GM10248 (cell line): ENCODE data around the gene ST7.

Experiments
- CTCF ChIA-PET: fragments of 300-600 bp; sonication (Branson Sonifier 250); formaldehyde crosslinking; extraction: SDS; loops from one replicate; lab custom pipeline; 2021; ENCODE audit warnings: antibody characterized with exemption; lab: Yijun Ruan, JAX
- POLR2A ChIA-PET: fragments of 350-650 bp; sonication (Branson Sonifier 250); formaldehyde crosslinking; extraction: SDS; loops from one replicate; lab custom pipeline; 2020; ENCODE audit warnings: antibody characterized with exemption; lab: Yijun Ruan, JAX
- DNase-seq: peaks from one replicate; pipeline ENCODE4 v3.0.0; 2012; ENCODE audit errors: extremely low spot score
- CTCF ChIP-seq: IDR thresholded peaks from 2 replicates; pipeline ENCODE4 v1.5.1; 2012; ENCODE audit warnings: mild to moderate bottlenecking, low read depth; ENCODE audit errors: extremely low read depth, missing control alignments, control extremely low read depth

ST7 gene

GRCh38 chr7:116920359-116920758, 32.9 kb upstream of the ST7 start:
- no peak for TF ChIP-seq CTCF
- ChIA-PET POLR2A (no interaction called here), CTCF (interaction anchor here (1.1 to 9.1 kb wide), 6 partner anchors 10 to 207 kb away, joined by 3 to 65 read pairs (median 3); no protein-coding TSS in a partner anchor)
- DNase-seq = no peak

- no peak for TF ChIP-seq CTCF
- POLR2A ChIA-PET = no interaction called here
- no peak for DNase-seq
- CTCF ChIA-PET = interaction anchor here (1.6 kb wide), 1 partner anchor 10 kb away, joined by 9 read pairs; no protein-coding TSS in a partner anchor
Observed at GRCh38 chr7:116922545-116922944, 30.8 kb upstream of the ST7 start.

- TF ChIP-seq CTCF = no peak
- ChIA-PET POLR2A (interaction anchor here (0.6 kb wide), 1 partner anchor 111 kb away, joined by 3 read pairs; no protein-coding TSS in a partner anchor), CTCF (interaction anchor here (0.8 to 1.2 kb wide), 2 partner anchors 11 to 203 kb away, joined by 3 read pairs; no protein-coding TSS in a partner anchor)
- DNase-seq = no peak
Observed at GRCh38 chr7:116924741-116925140, 28.6 kb upstream of the ST7 start.

- ChIA-PET POLR2A (no interaction called here), CTCF (interaction anchor here (1.1 to 8.9 kb wide), 10 partner anchors 8 to 228 kb away, joined by 3 to 166 read pairs (median 16); no protein-coding TSS in a partner anchor)
- TF ChIP-seq CTCF = no peak
- no peak for DNase-seq
Observed at GRCh38 chr7:116929021-116929420, 24.3 kb upstream of the ST7 start.

- TF ChIP-seq CTCF = peak; percentile 90
- ChIA-PET CTCF (interaction anchor here (0.6 to 8.9 kb wide), 37 partner anchors 10 to 416 kb away, joined by 3 to 166 read pairs (median 4); partner anchors contain the start of gene ST7), POLR2A (no interaction called here)
- DNase-seq = peak; percentile 76
Observed at GRCh38 chr7:116929914-116930913, 23.1 kb upstream of the ST7 start.

GRCh38 chr7:116932566-116932965, 20.7 kb upstream of the ST7 start:
- no peak for DNase-seq
- TF ChIP-seq CTCF = no peak
- ChIA-PET POLR2A (no interaction called here), CTCF (interaction anchor here (1.2 to 8.9 kb wide), 14 partner anchors 8 to 233 kb away, joined by 3 to 166 read pairs (median 10); partner anchors contain the start of gene ST7)
